GM18520 (cell line): ENCODE results near the gene RBM8A.

ENCODE experiments used
- ATAC-seq: cut with Tn5 transposase; IDR thresholded peaks from one replicate; pipeline ENCODE4 v1.9.1; 2021; ENCODE audit not compliant: unreplicated experiment

Gene RBM8A

GRCh38 chr1:145884675-145885074, 42.6 kb downstream of the RBM8A start:
- no peak for ATAC-seq

- no peak for ATAC-seq
Measured at GRCh38 chr1:145879775-145880174, 47.5 kb downstream of the RBM8A start.

DNA sequence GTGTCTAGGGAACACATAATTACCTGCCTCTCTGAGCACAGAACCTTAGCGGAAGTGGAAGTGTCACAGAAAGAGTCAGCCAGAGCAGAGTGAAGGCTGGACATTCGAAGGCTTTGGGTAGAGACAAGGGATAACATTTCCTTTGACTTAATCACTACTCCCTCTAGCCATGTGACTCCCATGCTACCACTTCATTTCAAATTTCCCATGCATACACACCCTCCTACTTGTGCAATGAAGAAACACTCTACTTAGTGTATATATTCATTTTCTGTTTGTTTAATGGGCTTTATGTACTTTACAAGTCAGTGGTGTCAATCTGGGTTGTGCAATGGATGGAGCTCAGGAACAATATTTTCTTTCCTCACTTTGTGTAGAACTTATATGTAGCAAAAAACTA, 48.6 kb downstream of the RBM8A start:
- no peak for ATAC-seq

DNA sequence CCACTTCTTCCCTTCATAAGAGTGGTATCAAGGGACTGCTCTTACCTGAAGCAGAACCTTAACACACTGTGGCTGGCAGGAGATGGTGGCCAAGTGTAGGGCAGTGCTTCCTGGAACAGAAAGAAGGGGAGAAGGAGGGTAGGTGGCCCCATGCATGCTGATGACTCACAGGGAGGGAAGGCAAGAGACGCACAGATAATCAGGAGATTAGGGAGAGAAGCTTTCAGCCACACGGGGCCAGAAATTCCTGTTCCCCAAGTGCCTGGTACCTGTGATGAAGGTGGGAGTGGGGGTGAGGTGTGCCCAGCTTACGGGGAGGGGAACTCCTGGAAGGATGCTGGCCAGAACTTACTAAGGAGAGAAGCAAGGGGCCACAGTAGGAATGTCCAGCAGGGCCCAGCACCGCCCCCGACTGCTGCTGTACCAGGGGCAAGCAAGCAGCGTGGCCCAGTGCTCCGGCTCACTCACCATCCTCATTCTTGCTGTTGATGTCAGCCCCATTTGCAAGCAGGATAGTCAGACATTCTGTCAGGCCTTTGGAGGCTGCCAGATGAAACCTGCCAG, 49.3 kb downstream of the RBM8A start:
- ATAC-seq = no peak

DNA sequence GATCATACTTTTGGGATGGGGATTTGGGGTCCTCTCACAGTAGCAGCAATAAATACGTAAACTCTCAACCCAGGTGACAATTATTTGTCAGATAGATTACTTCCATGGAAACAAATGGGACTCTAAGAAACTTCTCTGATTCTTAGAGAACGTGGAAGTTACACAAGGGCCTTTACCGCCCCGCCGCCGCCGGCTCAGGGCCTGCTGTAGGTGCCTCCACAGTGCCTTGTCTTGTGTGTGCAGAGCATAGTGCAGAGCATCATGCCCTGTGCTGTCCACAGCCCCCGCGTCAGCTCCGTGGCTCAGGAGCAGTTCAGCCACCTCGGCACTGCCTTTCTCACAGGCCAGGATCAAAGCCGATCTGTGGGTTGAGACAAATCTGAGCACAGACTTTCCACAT, 52.6 kb downstream of the RBM8A start:
- ATAC-seq = no peak

DNA sequence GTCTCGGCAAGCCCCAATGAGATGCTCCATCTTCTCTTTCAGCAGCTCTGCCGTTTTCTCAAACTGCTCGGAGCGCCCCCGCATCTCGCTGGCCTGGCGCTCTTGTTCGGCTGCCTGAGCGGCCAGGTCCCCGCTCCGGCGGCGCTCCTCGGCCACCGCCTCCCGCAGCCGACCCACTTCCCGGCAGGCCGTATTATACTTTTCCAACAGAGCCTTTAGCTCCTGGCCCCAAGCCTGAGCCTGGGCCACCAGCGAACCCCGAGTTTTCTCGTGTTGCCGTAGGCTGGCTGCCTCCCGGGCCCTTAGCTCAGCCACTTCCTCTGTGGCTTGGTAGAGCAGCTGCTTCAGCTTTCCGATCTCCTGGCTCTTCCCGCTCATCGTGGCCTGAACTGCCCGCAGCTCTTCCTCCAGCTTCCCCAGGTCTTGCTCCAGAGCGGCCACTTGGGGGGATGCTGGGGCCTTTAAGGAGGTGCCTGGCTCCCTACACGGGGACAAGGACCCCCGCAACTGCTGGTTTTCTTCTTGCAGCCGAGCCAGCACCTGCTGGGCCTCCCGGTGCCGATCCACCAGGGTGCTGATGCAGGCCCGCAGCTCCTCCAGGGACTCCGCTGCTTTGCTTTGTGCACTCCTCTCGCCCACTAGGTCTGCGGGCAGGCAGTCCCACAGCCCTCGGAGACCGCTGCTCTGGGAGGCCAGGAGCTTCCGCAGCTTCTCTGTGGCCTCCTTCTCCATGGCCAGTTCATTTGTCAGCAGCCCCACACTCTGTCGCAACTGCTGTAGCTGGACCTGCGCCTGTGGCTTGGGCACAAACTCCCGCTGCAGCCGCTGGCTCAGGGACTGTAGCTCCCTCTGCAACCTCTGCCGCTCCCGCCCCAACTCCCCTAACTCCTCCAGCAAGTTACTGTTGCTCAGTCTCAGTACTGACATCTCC, 55.0 kb downstream of the RBM8A start:
- ATAC-seq = no peak
